C4-2B (cell line): ENCODE data around the gene GJA4.

Source experiments
- H3K27ac ChIP-seq: fragments of 450-650 bp; 2 replicates; pipeline ENCODE4 v1.5.1; 2017
- CTCF ChIP-seq: fragments of 450-650 bp; conservative IDR thresholded peaks from 2 replicates; pipeline ENCODE4 v1.5.1; 2017; ENCODE audit warnings: mild to moderate bottlenecking
- ZFX ChIP-seq: fragments of 450-650 bp; IDR thresholded peaks from 2 replicates; pipeline ENCODE4 v1.6.1; 2017

The GJA4 gene

GRCh38 chr1:34827341-34827941 lies 34.6 kb downstream of the GJA4 start:
- no peak overlapping the region for H3K27ac ChIP-seq
- TF ChIP-seq ZFX (no peak), CTCF (no peak)

DNA sequence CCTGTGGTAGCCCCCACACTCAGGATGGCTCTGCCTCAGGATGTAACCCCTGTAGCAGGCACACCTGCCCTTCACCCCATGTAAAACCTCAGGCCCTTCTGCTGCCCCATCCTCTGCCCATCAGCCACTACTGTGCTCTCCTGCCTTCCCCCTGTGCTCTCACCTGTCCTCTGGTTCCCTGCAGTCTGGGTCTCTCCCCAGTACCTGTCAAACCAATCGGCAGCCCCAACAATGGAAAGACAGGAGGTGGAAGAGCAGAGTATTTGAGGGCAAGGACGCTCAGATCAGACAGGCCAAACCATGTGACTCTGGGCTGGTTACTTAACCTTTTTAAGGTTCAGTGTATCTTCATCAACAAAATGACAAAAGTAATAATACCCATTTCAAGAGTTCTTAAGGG lies 35.8 kb downstream of the GJA4 start:
- no peak overlapping the region for H3K27ac ChIP-seq
- no peak for TF ChIP-seq ZFX
- no peak for TF ChIP-seq CTCF

- TF ChIP-seq ZFX (no peak), CTCF (no peak)
- no peak overlapping the region for H3K27ac ChIP-seq
Measured at GRCh38 chr1:34829250-34829649, 36.5 kb downstream of the GJA4 start.

- TF ChIP-seq CTCF: no peak
- TF ChIP-seq ZFX: no peak
- no peak overlapping the region for H3K27ac ChIP-seq
Measured at GRCh38 chr1:34831721-34832246, 39.0 kb downstream of the GJA4 start.

DNA sequence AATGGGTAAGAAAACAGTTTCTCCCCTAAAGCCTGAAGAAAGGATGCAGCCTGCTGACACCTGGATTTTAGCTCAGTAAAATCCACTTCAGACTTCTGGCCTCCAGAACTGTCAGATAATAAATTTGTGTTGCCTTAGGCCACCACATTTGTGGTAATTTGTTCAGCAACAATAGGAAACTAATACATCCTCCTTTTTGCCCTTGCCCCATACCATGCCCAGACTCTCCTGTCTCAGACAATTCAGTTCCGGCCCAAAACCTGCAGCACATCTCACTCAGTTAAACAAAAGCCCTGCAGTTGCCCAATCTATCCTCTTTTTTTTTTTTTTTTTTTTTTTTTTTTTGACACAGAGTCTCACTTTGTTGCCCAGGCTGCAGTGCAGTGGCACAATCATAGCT lies 40.9 kb downstream of the GJA4 start:
- H3K27ac ChIP-seq: no peak overlapping the region
- TF ChIP-seq ZFX (no peak), CTCF (no peak)

DNA sequence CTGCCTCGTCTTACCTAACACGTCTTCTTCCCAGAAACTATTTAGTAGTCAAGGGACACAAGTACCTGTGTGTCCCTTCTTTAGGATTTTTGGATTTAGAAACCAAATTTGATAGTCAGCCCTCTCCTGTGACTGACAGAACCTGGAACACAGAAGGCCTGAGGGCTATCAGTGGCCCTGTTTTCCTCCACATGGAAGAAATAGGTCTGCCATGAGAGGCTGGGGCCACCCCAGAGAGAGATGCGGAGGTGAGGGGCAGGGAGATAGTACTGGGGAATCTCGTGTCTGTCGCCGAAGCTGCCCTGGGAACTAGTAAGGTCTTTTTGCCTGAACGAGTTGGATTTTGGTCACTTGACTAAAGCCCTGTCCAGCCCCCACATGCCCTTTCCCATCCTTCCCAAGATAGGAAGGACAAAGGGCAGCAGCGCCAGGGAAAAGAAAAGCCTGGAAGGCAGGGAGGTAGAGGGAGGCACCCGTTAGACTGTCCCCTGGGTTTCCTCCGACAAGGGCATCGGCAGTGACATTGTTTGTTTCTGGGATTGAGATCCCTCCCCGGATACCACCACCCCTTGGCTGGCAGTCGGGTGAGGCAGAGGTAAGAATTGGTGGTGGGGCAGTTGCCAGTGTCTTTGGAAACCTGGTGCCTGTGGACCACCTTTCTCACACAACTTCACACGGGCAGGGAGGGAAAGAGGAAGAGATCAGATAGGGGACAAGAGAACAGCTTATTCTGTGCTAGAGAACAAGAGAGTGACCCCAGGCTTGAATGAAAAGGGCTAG lies 46.9 kb downstream of the GJA4 start:
- no peak overlapping the region for H3K27ac ChIP-seq
- TF ChIP-seq CTCF (no peak), ZFX (no peak)

- H3K27ac ChIP-seq: no peak overlapping the region
- TF ChIP-seq ZFX (no peak), CTCF (no peak)
Measured at GRCh38 chr1:34840426-34840825, 47.6 kb downstream of the GJA4 start.
